Epithelial cell of prostate (primary cell): Measurements from ENCODE around the gene MGAT5B.
"Not testable (repeated sequence)": the region's sequence is repeated elsewhere in the genome, so short reads cannot be mapped to it uniquely, and the experiment has no call there.

Source experiments
- DNase-seq: peaks from one replicate; pipeline ENCODE4 v3.0.0-alpha.2; 2011; ENCODE audit warnings: low read depth, low spot score
- H3K27ac ChIP-seq: fragments of 450-650 bp; 2 replicates; pipeline ENCODE4 v1.5.1; 2017; ENCODE audit warnings: mild to moderate bottlenecking

MGAT5B gene, protein sequence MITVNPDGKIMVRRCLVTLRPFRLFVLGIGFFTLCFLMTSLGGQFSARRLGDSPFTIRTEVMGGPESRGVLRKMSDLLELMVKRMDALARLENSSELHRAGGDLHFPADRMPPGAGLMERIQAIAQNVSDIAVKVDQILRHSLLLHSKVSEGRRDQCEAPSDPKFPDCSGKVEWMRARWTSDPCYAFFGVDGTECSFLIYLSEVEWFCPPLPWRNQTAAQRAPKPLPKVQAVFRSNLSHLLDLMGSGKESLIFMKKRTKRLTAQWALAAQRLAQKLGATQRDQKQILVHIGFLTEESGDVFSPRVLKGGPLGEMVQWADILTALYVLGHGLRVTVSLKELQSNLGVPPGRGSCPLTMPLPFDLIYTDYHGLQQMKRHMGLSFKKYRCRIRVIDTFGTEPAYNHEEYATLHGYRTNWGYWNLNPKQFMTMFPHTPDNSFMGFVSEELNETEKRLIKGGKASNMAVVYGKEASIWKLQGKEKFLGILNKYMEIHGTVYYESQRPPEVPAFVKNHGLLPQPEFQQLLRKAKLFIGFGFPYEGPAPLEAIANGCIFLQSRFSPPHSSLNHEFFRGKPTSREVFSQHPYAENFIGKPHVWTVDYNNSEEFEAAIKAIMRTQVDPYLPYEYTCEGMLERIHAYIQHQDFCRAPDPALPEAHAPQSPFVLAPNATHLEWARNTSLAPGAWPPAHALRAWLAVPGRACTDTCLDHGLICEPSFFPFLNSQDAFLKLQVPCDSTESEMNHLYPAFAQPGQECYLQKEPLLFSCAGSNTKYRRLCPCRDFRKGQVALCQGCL

DNA sequence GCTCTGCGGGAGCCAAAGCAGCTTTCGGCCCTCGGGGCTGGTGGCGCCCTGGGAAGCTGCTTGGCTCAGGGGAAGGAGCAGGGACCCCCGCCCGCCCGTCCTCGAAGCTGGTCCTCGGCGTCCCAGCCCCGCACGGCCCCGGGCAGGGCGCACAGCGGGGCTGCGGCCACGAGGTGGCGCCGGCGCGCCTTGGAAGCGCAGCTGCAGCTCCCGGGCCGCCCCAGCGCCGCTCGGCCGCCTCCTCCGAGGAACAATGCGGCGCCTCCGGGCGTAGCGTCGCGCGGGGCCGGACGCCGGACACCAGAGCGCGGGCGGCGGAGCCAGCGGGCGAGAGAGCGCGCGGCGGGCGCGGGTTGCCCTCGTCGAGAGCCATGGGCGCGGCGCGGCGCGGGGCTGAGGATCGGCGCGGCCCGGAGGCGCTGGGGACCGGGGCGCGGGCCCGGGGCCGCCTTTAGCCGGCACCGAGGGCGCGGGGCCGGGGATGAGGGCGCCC lies at the start of gene MGAT5B:
TSS of gene MGAT5B (plus strand) at position 229 of the 493 bp plus-strand sequence. CDS start 626 bp downstream, outside the sequence.
- H3K27ac ChIP-seq: no peak within 1 kb of the TSS
- peak; percentile 18 for DNase-seq

DNA sequence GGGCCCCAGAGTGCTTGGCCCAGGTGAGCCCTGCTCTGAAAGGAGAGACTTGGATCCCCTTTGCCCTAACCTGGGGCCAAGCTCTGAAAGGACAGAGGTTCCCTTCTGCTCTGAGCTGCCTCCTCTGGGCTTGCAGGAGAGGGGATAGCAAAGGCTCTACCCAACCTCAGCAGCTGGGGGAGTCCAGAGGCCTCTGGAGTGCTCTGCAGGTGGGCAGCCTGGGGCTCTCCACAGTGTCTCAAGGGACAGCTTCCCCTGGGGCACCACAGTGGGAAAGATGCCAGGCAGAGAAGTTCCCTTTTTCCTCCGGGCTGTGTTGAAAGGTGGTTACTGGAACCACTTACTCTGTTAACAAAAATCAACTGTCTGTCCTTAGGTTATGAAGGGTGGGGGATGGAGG lies 48.2 kb upstream of the MGAT5B start:
- DNase-seq: no peak
- H3K27ac ChIP-seq: no peak overlapping the region

DNA sequence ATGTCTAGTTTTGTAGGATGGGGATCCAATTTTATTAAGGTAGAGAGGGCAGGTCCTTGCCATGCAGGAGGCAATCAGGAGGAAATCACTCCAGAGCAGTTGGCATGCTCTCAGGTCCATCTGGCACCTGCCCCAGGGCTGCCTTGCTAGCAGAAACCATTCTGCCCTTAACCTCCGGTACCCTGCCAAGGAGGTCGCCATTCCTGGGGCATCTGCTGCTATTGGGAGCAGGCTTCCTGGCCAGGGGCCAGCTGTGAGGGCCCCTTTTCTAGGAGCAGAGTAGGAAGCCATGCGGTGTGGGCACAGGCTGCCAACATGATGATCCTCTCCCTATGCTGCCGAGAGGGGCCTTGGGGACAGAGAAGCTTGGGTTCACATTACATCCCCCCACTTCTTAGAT lies 47.6 kb upstream of the MGAT5B start:
- DNase-seq: no peak
- no peak overlapping the region for H3K27ac ChIP-seq

DNA sequence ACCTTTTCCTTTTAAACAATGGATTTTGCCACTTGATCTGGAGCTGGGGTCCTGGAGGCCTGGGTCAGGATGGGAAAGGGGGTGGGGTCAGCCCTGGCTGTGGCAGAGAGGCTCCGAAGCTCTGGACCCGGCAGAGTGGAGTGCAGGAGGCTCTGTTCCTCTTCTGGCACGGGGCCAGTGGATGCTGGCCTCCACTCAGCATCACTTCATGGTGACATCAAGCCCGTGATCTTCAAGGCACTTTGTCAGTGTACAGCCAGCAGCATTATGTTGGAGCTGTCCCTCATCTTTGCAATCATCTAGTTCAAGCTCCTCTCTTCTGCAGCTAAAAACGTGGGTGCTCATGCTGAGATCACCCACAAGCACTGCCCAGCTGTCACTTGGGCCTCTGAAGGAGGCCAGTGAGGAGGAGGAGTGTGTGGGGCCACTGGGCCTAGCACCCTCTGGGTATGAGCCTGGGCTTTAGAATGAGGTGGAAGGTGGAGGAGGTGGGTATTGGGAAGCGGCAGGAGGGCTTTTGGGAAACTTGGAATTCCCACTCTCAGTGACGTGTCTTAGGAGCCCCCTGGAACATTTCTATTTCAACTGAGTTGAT lies 45.9 kb upstream of the MGAT5B start:
- H3K27ac ChIP-seq: no peak overlapping the region
- no peak for DNase-seq

DNA sequence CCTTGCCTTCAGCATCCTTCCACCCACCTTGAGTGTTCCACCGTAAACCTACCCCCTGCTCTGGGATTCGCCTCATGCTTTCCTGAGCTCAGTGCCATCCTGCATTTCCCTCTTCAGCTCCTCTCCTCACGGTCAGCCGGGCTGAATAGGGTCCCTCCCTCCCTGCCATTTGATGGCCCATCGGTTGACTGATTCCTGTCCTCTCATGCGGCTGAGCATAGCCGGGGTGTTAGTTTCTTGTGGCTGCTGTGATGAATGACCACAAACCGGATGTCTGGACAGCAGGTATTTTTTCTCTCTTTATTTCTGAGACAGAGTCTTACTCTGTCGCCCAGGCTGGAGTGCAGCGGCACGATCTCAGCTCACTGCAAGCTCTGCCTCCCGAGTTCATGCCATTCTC lies 44.1 kb upstream of the MGAT5B start:
- no peak for DNase-seq
- no peak overlapping the region for H3K27ac ChIP-seq

DNA sequence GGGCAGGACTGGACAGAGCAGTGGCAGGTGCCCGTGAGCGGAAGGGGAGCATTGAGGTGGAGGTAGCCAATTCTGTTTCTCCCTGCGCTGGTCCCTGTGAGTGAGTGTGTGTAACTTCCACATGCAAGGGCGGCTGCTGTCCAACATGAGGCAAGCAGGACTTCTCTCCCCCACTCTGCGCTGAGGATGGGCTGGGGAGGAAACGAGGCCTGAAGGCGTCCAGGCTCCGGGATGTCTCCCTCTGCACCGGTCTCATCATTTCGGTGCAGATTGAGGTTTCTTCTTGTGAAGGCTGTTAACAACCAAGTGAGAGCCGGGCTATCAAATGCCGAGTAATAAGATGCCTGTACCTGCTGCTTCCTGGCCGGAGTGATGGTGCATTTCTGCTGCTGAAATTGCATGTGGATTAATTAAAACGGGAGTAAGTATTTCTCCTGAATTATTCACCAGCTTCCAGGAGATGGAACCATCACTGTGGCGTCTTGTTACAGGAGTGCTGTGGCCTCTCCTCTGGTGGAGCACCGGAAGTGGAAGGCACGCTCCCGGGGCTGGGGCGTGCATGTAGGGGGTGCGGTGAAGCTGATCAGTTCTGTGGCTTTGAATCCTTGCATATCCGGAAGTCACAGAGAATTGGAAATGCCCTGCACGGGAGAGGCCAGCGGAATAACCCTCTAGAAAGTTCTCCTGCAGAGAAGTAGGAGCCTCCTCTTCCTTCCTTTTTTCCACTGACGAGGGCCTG lies 41.7 kb upstream of the MGAT5B start:
- no peak overlapping the region for H3K27ac ChIP-seq
- no peak for DNase-seq

DNA sequence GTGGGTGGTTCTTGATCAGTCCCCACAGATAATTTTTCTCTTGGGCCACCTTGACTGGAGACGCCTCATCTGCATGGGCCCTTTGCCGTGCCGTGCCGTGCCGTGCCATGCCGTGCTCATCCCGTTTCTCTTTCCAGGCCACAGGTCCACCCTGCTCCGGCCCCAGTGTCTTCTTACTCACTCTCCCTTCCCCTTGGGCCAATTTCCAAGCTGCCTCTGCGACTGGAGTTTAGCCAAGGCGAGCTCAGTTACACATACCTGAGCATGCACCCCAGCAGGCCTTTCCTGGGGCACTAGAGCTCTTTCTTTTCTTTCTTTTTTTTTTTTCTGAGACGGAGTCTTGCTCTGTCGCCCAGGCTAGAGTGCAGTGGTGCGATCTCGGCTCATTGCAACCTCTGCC lies 40.5 kb upstream of the MGAT5B start:
- no peak for DNase-seq

DNA sequence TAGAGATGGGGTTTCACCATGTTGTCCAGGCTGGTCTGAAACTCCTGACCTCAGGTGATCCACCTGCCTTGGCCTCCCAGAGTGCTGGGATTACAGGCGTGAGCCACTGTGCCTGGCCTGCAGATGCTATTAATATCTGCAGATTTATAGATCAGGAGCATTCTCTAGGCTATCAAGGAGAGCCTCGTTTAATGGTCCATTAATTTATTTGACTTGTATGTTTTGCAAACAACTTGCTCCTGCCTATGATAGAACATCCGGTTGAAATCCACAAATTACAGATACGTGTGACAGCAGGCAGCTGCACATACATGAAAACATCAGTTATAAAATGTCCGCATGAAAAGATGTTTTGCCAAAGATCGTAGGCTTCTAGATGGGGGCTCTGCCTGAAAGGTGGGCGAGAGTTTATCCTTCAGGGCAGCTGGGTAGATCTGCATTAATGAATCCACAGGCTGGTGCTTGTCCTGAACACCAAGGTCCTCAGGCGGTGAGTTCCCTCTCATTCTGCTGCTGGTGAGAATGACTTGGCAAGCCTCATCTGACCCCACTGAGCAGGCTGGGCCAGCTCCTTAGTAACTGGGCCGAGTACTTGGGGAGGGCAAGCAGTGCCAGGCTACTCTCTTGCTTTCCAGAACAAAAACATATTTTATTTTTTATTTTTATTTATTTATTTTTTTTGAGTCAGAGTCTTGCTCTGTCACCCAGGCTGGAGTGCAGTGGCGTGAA lies 37.1 kb upstream of the MGAT5B start:
- no peak for DNase-seq
- H3K27ac ChIP-seq: no peak overlapping the region

More for the DNA sequence above, 40.5 kb upstream of the MGAT5B start:
- no peak overlapping the region for H3K27ac ChIP-seq

DNA sequence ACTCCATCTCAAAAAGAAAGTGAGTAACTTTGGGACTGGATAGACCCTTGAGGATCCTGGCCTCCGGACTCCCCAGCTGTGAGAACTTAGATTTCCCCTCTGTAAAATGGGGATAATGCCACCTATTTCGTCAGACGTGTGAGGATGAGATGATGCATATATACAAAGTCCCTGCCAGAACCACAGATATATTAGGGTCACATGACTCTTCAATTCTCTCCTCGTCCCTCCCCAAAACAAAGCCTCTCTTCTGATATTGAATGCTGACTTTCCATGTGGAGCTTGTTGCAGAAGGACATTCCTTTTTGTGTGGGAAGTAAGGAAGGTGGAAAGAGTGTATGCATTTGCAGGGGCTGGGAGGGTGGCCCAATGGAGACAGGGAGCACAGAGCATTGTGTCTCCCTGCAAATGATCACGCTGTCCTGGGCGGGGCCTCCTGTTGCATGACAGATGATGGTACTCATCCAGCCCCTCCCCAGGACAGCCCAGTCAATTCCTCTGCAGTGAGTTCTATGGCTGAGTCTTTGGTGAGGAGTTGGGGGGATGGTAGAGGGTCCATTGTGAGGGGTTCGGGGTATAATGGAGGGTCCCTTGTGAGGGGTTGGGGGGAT lies 35.1 kb upstream of the MGAT5B start:
- H3K27ac ChIP-seq: no peak overlapping the region
- DNase-seq: no peak

DNA sequence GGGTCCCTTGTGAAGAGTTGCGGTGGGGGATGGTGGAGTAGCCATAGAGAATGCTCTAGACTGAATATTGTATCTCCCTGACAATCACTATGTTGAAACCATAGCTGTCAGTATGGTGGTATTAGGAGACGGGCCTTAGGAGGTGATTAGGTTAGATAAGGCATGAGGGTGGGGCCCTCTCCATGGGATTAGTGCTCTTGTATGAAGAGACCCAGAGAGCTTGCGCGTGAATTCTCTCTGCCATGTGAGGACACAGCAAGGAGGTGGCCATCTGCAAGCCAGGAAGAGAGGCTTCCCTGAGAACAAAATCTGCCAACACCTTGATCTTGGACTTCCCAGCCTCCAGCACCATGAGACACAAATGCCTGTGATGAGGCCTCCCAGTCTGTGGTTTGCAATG lies 34.5 kb upstream of the MGAT5B start:
- no peak for DNase-seq
- H3K27ac ChIP-seq: no peak overlapping the region

DNA sequence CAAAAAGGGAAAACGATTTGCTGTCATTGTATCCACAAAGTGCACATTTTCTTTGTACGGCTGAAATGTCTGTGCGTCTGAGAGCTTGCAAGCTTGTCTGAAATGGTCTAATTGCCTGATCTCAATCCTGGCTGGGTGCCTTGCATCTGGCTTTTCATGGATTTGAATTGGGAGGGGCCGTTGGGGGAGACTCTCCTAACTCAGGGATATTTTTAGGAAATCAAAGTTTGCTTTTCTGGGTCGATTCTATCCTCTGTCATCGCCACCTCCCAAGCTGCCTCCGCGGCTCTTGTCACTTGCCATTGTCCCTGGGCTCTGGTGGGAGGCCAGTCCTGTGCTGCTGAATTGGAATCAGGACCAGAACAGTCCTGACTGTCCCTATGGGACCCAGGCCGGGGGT lies 33.3 kb upstream of the MGAT5B start:
- no peak overlapping the region for H3K27ac ChIP-seq
- no peak for DNase-seq

DNA sequence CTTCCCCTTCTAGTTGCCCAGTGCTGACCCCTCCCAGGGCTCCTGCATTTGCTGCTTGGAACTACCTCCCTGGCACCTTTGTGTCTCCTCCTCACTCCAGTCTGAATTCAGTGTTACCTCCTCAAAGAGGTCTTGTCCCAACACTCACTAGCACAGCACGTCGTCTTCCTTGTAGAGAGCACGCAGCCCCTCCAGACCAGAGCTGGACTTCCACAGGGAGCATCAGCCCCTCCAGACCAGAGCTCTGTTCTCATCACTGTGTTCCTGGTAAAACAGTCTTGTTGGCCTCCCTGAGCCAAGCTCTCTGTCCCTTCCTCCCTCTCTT lies 27.8 kb upstream of the MGAT5B start:
- no peak for DNase-seq
- no peak overlapping the region for H3K27ac ChIP-seq

DNA sequence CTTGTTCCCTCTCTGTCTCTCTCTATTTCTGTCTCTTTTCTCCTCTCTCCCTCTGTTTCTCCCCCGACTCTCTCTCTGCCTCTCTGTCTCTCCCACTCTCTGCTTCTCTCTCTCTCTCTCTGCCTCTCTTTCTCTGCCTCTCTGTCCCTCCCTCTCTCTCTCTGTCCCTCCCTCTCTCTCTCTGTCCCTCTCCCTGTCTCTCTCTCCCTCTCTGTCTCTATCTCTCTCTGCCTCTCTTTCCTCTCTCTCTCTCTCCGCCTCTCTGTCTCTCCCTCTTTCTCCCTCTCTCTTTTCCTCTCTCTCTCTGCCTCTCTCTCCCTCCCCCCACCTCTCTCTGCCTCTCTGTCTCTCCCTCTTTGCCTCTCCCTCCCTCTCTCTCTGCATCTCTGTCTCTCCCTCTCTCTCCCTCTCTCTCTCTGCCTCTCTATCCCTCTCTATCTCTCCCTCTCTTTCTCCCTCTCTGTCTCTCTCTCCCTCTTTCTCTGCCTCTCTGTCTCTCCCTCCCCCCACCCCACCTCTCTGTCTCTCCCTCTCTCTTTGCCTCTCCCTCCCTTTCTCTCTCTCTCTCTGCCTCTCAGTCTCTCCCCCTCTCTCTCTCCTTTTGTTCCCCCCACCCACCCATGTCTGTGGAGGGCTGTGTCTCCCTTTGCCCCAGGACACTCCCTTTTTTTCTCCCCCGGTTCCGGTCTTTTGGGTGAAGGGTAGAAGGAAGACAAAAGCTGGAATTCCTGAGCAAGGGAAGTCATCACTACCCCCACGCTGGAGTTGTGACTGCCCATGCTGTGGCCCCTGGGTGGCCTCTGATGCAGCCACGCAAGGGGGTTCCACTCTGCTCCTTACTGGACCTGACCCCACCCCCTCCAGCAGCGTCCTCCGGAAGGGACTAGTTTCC lies 27.1 kb upstream of the MGAT5B start:
- H3K27ac ChIP-seq: no peak overlapping the region
- DNase-seq: no peak

DNA sequence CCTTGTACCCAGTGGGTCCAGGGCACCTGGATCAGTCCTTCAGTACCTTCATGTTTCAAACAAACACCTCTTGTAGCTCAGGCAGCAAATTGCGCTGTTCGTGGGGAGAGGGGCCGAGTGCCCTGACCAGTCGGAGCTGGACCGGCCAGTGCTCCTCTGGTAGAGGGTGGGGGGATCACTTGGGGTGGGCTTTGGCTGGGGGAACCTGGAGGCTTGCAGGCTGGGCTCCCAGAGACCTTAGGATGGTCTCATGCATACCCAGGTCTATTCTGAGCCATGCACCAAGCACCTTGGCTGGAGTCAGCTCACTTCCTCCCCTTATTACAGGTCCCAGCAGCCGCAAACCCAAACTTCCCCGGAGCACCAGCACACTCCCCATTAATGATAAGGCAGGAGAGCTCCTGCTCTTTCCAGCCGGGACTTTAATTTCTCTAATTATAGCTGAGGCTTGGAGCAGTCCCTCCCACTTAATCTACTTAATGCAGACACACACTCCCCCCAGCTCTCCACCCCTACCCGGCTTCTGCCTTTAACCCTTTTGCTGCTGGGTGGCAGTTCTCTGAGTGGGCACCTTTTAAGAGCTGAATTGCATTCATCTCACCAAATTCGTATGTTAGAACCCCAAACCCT lies 26.3 kb upstream of the MGAT5B start:
- no peak overlapping the region for H3K27ac ChIP-seq
- no peak for DNase-seq

DNA sequence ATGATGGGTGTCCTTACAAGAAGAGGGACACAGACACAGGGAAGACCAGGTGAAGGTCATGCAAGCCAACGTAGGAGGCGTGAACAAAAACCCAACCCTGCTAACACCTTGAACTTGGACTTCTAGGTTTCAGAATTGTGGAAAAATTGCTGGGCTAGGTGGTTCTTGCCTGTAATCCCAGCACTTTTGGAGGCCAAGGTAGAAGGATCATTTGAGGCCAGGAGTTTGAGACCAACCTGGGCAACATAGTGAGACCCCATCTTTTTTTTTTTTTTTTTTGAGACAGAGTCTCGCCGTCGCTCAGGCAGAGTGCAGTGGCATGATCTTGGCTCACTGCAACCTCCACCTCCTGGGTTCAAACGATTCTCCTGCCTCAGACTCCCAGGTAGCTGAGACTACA lies 25.1 kb upstream of the MGAT5B start:
- DNase-seq, H3K27ac ChIP-seq: not testable (repeated sequence)

DNA sequence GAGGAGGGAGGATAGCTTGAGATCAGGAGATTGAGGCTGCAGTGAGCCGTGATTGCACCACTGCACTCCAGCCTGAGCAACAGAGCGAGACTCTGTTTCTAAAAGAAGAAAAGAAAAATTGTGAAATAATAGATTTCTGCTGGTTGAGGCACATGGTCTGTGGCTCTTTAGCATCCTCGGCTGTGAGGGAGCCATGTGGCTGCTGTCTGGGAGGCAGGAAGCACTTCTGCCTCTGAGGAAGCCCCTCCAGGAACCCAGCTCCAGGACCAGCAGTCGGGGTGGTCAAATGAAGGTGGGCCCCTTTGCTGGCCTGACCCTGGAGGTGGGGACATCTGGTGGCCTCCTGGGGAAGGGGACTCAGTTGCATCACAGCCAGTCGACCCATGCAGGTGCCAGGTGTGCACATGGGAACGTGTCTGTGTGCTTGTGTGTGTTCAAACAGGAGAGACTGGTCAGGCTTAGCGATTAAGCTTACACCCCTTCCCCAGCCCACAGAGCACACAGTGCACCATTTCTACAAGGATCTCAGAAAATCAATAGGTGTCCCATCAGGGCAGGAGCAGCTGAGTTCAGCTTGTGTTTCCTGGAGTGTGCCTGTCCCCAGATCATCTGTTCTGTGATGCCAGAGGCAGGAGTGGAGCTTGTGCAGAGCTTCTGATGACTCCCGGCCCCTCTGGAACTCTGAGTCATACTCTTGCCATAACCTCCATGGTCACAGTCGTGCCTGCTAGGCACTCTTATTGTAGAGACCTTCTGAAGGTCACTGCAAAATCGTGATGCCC lies 24.3 kb upstream of the MGAT5B start:
- DNase-seq: no peak
- H3K27ac ChIP-seq: no peak overlapping the region

DNA sequence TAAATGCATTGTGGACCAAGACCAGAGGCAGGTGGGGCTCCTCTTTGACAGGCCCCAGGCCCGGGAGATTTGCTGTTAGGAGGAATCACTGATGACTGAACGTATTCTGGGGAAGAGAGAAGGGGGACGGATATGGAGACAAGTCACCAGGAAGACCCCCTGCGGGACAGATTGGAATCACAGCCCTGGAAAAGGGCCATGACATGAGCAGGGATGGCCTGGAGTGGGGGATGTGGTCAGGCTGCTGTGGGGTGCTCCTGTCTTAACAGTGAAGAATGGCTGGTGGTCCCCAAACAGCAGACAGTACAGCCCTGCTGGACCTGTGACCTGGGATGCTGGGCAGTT lies 23.7 kb upstream of the MGAT5B start:
- DNase-seq: no peak
- no peak overlapping the region for H3K27ac ChIP-seq
